GM19099 (cell line): ENCODE data around the gene LRRC34.

ENCODE experiments used
- POLR2A ChIP-seq: IDR thresholded peaks from 3 replicates; pipeline ENCODE4 v1.6.1; 2011; ENCODE audit warnings: low read depth; ENCODE audit not compliant: insufficient read length; ENCODE audit errors: extremely low read depth

Gene LRRC34

GRCh38 chr3:169812332-169813235 lies at the start of gene LRRC34, which contains the start of gene LRRIQ4:
Gene LRRC34 (minus strand): TSS chr3:169812904. CDS start chr3:169812548, 356 bp downstream.
Gene LRRIQ4 (plus strand): TSS chr3:169812870. CDS start chr3:169821922, 9,052 bp downstream.
- TF ChIP-seq POLR2A = peak; percentile 33

- no peak for TF ChIP-seq POLR2A
Observed at GRCh38 chr3:169861871-169862270, 49.2 kb upstream of the LRRC34 start.

GRCh38 chr3:169857811-169858210 lies 45.1 kb upstream of the LRRC34 start:
- TF ChIP-seq POLR2A = no peak

GRCh38 chr3:169855514-169855913 lies 42.8 kb upstream of the LRRC34 start:
- no peak for TF ChIP-seq POLR2A

GRCh38 chr3:169850618-169851017 lies 37.9 kb upstream of the LRRC34 start:
- no peak for TF ChIP-seq POLR2A

- no peak for TF ChIP-seq POLR2A
Observed at GRCh38 chr3:169848741-169849140, 36.0 kb upstream of the LRRC34 start.

GRCh38 chr3:169847896-169848295 lies 35.2 kb upstream of the LRRC34 start:
- TF ChIP-seq POLR2A = no peak

GRCh38 chr3:169846458-169847193 lies 33.9 kb upstream of the LRRC34 start:
- TF ChIP-seq POLR2A = no peak

GRCh38 chr3:169842960-169843359 lies 30.3 kb upstream of the LRRC34 start:
- no peak for TF ChIP-seq POLR2A

GRCh38 chr3:169841171-169841570 lies 28.5 kb upstream of the LRRC34 start:
- no peak for TF ChIP-seq POLR2A

- TF ChIP-seq POLR2A = no peak
Observed at GRCh38 chr3:169838511-169839030, 25.9 kb upstream of the LRRC34 start.

- no peak for TF ChIP-seq POLR2A
Observed at GRCh38 chr3:169836942-169837275, 24.2 kb upstream of the LRRC34 start.

- no peak for TF ChIP-seq POLR2A
Observed at GRCh38 chr3:169836078-169836941, 23.6 kb upstream of the LRRC34 start.

- TF ChIP-seq POLR2A = no peak
Observed at GRCh38 chr3:169835533-169835932, 22.8 kb upstream of the LRRC34 start.

- no peak for TF ChIP-seq POLR2A
Observed at GRCh38 chr3:169827712-169828111, 15.0 kb upstream of the LRRC34 start.
